Hepatocyte (in vitro differentiated cells): ENCODE measurements around the gene SCN3A. TPM values are rescaled to one million over a fixed set of nuclear protein-coding genes. Genes with fewer than 3 reads are reported as not detected.

Experiments
- DNase-seq: peaks from one replicate; pipeline ENCODE4 v3.0.0-alpha.2; 2016; ENCODE audit warnings: low spot score
- H2AFZ ChIP-seq: fragments of 200-600 bp; sonication (generic); 2 replicates; pipeline ENCODE4 v1.6.0; 2016; ENCODE audit warnings: antibody characterized with exemption, mild to moderate bottlenecking
- H3K27ac ChIP-seq: fragments of 200-600 bp; sonication (generic); 2 replicates; pipeline ENCODE4 v1.5.1; 2016; ENCODE audit warnings: mild to moderate bottlenecking
- H3K27me3 ChIP-seq: fragments of 200-600 bp; sonication (generic); 2 replicates; pipeline ENCODE4 v1.6.1; 2016
- H3K36me3 ChIP-seq: fragments of 200-600 bp; sonication (generic); replicated peaks from 2 replicates; pipeline ENCODE4 v1.5.1; 2016; ENCODE audit warnings: low read depth; ENCODE audit not compliant: insufficient read depth
- H3K4me1 ChIP-seq: fragments of 200-600 bp; sonication (generic); 2 replicates; pipeline ENCODE4 v1.5.1; 2016; ENCODE audit warnings: mild to moderate bottlenecking, moderate library complexity; ENCODE audit not compliant: insufficient read depth
- H3K4me2 ChIP-seq: fragments of 200-600 bp; sonication (generic); 2 replicates; pipeline ENCODE4 v1.6.0; 2016
- H3K4me3 ChIP-seq: fragments of 200-600 bp; sonication (generic); 2 replicates; pipeline ENCODE4 v1.5.1; 2016; ENCODE audit warnings: mild to moderate bottlenecking
- H3K79me2 ChIP-seq: fragments of 200-600 bp; sonication (generic); 2 replicates; pipeline ENCODE4 v1.6.0; 2017; ENCODE audit warnings: mild to moderate bottlenecking
- H3K9me2 ChIP-seq: fragments of 200-600 bp; sonication (generic); replicated peaks from 2 replicates; pipeline ENCODE4 v1.6.0; 2017; ENCODE audit warnings: mild to moderate bottlenecking; ENCODE audit not compliant: insufficient read depth
- H3K9me3 ChIP-seq: fragments of 200-600 bp; sonication (generic); 2 replicates; pipeline ENCODE4 v1.5.1; 2016; ENCODE audit warnings: low read depth, mild to moderate bottlenecking
- H4K20me1 ChIP-seq: fragments of 200-600 bp; sonication (generic); 2 replicates; pipeline ENCODE4 v1.6.0; 2016; ENCODE audit warnings: mild to moderate bottlenecking; ENCODE audit not compliant: insufficient read depth, poor library complexity, severe bottlenecking
- CTCF ChIP-seq: fragments of 200-600 bp; sonication (generic); IDR thresholded peaks from 2 replicates; pipeline ENCODE4 v1.5.1; 2016; ENCODE audit warnings: antibody characterized with exemption, mild to moderate bottlenecking; ENCODE audit not compliant: poor library complexity
- EZH2 ChIP-seq: fragments of 200-600 bp; sonication (generic); IDR thresholded peaks from 2 replicates; pipeline ENCODE4 v1.6.1; 2016; ENCODE audit warnings: antibody characterized with exemption, mild to moderate bottlenecking, borderline replicate concordance
- EZH2phosphoT487 ChIP-seq: fragments of 200-600 bp; sonication (generic); IDR thresholded peaks from one replicate; pipeline ENCODE4 v1.6.1; 2018; ENCODE audit warnings: antibody characterized with exemption, mild to moderate bottlenecking, low read depth, moderate library complexity; ENCODE audit not compliant: unreplicated experiment, severe bottlenecking
- WGBS: methylation state at CpG from one replicate; pipeline ENCODE4 v1.1.6; 2016; ENCODE audit warnings: low lambda C conversion rate; ENCODE audit errors: missing lambda C conversion rate; 5-methylcytosine and 5-hydroxymethylcytosine counted together
- polyA plus RNA-seq: library from polyadenylated mRNA; unstranded; fragments of >200 nt; fragmentation: Nextera tagmentation; extraction: Ambion mirVana; gene quantifications from 2 replicates; pipeline ENCODE4 v1.2.1, GENCODE V29; 2016
- total RNA-seq: library from RNA; depleted of rRNA; stranded (reverse); fragments of >200 nt; gene quantifications from 2 replicates; pipeline ENCODE4 v1.2.3, GENCODE V29; 2014

Gene SCN3A
- total and polyA plus RNA-seq, 2 experiments from 2014 or later: 3.0 to 14.5 TPM

DNA sequence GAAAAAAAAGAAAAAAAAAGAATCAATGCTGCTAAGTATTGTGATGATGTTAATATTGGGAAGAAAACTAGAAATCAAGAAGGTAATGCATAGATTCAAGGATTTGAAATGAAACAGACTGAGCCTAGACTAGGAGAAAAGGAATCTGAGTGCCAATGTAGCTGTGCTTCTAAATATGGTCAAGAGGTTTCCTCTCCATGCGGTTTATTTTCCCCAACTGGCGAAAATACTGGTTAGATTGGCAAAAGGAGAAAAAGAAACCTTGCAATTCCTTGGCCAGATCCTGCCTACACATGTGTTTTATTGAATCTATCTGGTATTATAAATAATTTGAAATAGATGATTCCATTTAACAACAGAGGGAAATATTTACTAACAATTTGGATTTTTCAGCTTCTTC lies 5.7 kb downstream of the SCN3A start:
- Histone ChIP-seq H3K36me3 (no peaks in the 10 kb centered on the region), H3K4me1 (no peaks in the 10 kb centered on the region), H3K27ac (no peak overlapping the region), H3K79me2 (no peaks in the 10 kb centered on the region), H3K4me2 (no peak overlapping the region), H3K9me3 (no peaks in the 10 kb centered on the region), H3K4me3 (no peak overlapping the region), H2AFZ (no peak overlapping the region), H4K20me1 (no peaks in the 10 kb centered on the region), H3K9me2 (no peaks in the 10 kb centered on the region), H3K27me3 (no peaks in the 10 kb centered on the region)
- no peak for DNase-seq
- TF ChIP-seq EZH2: no peak
- no peak for TF ChIP-seq EZH2phosphoT487
- TF ChIP-seq CTCF: no peak
- 82% methylated on average over 2 of the region's 2 CpGs for WGBS

DNA sequence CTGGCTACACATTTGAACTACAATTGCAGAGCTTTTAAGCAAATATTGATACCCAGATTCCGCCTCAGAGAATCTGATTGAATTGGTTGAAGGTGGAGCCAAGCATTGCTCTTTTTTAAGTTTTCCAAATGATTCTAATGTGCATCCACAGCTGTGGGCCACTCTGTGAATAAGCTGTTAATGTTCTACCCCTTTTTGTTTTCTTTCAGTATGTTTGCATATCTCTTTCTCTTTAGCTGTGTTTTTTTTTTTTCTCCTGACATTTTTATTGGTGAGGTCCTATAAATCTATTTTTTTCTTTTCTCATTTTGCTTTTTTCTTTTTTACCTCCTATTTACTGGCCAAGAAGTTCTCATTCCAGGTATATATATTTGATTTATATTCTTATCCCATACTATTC lies 6.5 kb downstream of the SCN3A start:
- Histone ChIP-seq H3K4me3 (no peak overlapping the region), H3K4me2 (no peak overlapping the region), H3K4me1 (no peaks in the 10 kb centered on the region), H2AFZ (no peak overlapping the region), H3K36me3 (no peaks in the 10 kb centered on the region), H4K20me1 (no peaks in the 10 kb centered on the region), H3K27me3 (no peaks in the 10 kb centered on the region), H3K79me2 (no peaks in the 10 kb centered on the region), H3K27ac (no peak overlapping the region), H3K9me3 (no peaks in the 10 kb centered on the region), H3K9me2 (no peaks in the 10 kb centered on the region)
- TF ChIP-seq EZH2phosphoT487: no peak
- TF ChIP-seq CTCF: no peak
- no peak for TF ChIP-seq EZH2
- no peak for DNase-seq
- 84% methylated on average over 1 of the region's 1 CpG for WGBS

DNA sequence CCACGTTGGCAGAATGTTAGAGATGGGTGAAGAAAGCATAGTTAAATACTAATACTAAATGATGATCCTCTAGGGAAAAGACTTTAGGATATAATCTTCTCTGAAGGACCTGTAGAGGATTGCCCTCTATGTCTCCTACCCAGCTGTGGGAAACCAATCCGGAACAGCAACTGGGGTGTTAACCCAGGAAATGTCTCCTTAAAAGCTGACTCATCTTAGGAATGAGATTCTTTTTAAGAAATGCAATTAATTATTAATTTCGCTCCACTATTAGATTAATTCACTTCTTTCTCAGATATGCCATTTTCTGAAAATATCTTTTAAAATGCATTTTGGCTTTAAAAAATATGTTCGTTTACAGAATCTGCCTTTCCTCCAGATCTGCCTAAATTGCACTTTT lies 7.4 kb downstream of the SCN3A start:
- Histone ChIP-seq H2AFZ (no peak overlapping the region), H3K36me3 (no peaks in the 10 kb centered on the region), H3K27ac (no peak overlapping the region), H3K27me3 (no peaks in the 10 kb centered on the region), H3K79me2 (no peaks in the 10 kb centered on the region), H3K4me3 (no peak overlapping the region), H3K9me3 (no peaks in the 10 kb centered on the region), H4K20me1 (no peaks in the 10 kb centered on the region), H3K9me2 (no peaks in the 10 kb centered on the region), H3K4me1 (no peaks in the 10 kb centered on the region), H3K4me2 (no peak overlapping the region)
- 88% methylated on average over 4 of the region's 4 CpGs for WGBS
- no peak for DNase-seq
- TF ChIP-seq CTCF (no peak), EZH2 (no peak), EZH2phosphoT487 (no peak)

- H2AFZ ChIP-seq: no peak overlapping the region
- H3K36me3 ChIP-seq: no peaks in the 10 kb centered on the region
- no peaks in the 10 kb centered on the region for H3K27me3 ChIP-seq
- no peaks in the 10 kb centered on the region for H3K4me1 ChIP-seq
- WGBS: 78% methylated on average over 4 of the region's 4 CpGs
- H3K4me2 ChIP-seq: no peak overlapping the region
- H3K9me2 ChIP-seq: no peaks in the 10 kb centered on the region
- TF ChIP-seq EZH2phosphoT487: no peak
- no peak for TF ChIP-seq CTCF
- TF ChIP-seq EZH2: no peak
- DNase-seq: no peak
- H4K20me1 ChIP-seq: no peaks in the 10 kb centered on the region
- no peak overlapping the region for H3K27ac ChIP-seq
- H3K9me3 ChIP-seq: no peaks in the 10 kb centered on the region
- no peak overlapping the region for H3K4me3 ChIP-seq
- H3K79me2 ChIP-seq: no peaks in the 10 kb centered on the region
Observed at GRCh38 chr2:165193178-165193777, 10.6 kb downstream of the SCN3A start.
